ENCODE results near the gene SIPA1L3.

The SIPA1L3 gene

DNA sequence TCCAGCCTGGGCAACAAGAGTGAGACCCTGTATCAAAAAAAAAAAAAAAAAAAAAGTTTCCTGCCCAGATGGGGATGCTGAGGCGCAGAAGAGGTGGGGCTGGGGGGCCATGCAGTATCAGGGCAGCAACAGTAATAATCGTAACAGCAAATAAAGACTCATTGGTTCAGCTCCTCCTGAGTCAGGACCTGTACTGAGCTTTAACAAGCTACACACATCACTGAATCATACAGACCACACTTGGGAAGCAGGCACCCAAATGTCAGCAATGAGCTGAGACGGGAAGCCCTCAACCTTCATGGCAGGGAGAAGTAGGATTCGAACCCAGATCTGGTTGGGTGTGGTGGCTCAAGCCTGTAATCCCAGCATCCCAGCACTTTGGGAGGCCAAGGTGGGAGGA is 327.6 kb downstream of the SIPA1L3 start:
- no peak for DNase-seq (ENCODE audit: low read depth)

DNA sequence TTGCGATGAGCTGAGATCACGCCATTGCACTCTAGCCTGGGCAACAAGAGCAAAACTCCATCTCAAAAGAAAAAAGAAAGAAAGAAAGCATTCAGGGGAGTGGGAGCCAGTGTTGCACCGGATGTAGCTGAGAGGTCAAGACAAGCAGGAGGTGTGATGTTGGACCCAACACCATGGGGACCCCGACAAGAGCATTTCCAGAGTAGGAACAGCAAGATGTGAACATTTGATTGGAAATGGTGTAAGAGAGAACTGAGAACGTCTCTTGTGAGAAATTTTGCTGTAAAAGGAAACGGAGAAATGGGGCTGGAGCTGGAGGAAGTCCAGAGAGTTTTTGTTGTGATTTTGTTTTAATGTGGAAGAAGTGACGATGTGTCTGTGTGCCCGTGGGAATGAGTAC is 332.8 kb downstream of the SIPA1L3 start:
- no peak for DNase-seq (ENCODE audit: low read depth)

- no peak for DNase-seq (ENCODE audit: low read depth)
Measured at GRCh38 chr19:38243279-38243673, 336.3 kb downstream of the SIPA1L3 start.

- DNase-seq (ENCODE audit: low read depth) = peak; percentile 29
Measured at GRCh38 chr19:38245826-38246498, 339.0 kb downstream of the SIPA1L3 start.

DNA sequence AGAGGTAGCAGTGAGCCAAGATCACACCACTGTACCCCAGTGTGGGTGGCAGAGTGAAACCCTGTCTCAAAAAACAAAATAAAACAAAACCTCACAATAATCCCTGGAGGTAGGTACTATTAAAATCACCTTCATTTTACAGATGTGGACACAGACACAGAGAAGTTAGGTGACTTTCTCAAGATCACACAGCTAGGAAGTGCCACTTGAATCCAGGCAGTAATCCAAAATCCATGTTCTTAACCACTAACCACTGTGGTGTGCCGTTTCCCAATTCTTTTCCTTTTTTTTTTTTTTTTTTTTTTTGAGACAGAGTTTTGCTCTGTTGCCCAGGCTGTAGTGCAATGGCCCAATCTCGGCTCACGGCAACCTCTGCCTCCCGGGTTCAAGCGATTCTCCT is 340.1 kb downstream of the SIPA1L3 start:
- peak; percentile 43 for DNase-seq (ENCODE audit: low read depth)

- DNase-seq (ENCODE audit: low read depth) = no peak
Measured at GRCh38 chr19:38247734-38248268, 340.8 kb downstream of the SIPA1L3 start.

- no peak for DNase-seq (ENCODE audit: low read depth)
Measured at GRCh38 chr19:38248421-38248820, 341.4 kb downstream of the SIPA1L3 start.

GRCh38 chr19:38250428-38250820 is 343.4 kb downstream of the SIPA1L3 start:
- no peak for DNase-seq (ENCODE audit: low read depth)

DNA sequence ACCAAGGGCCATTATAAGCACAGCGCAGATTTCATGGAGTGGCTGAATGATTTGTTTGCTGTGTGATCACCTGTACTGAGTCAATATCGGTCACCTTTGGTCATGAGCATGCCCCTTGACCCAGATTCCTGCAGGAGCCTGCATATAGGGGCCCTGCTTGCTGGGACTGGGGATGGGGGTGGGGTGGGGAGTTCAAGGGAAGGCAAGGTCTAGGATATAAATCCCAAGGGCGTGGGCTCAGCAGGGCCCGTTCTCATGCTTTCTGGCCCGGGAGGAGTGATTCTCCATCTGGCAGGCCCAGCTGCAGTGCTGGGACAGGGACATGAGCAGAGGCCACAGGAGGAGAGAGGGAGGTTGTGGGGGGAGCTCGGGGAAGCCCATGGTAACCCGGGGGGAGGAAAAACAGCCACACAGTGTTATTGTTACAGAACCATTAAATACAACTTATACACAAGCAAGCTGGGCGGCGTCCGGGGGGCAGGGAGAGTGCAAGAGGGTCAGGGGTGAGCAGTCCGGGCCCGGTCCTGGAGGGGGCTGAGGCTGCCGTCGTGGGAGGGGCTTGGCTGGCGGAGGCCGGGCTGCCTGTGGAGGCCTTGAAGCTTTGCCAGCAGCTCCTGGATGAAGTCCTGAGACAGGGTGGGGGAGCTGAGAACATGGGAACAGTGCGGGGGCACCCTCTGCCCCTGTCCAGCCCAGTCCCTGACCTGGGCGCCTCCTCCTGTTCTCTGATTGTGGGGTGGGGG is 344.0 kb downstream of the SIPA1L3 start:
- DNase-seq (ENCODE audit: low read depth) = no peak

DNA sequence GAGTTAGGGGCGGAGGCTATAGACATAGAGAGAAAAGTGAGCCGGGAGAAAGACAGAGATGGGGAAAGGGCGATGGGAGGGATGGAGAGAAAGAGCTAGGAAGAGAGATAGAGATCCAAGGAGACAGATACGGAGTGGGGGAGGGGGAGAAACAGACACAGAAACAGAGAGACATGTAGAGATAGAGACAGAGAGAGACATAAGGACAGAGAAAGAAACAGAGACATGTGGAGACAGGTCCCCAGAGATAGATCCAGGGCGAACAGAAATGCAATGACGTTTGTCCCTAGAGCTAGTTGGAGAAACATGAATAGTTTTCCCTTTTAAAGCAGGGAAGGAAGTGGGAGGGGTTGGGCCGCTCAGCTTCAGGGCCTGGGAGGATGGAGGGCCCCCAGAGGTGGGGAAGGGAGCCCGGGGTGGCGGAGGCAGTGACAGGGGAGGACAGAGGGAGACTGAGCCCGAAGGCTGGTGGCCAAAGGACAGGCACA is 344.6 kb downstream of the SIPA1L3 start:
- no peak for DNase-seq (ENCODE audit: low read depth)

DNA sequence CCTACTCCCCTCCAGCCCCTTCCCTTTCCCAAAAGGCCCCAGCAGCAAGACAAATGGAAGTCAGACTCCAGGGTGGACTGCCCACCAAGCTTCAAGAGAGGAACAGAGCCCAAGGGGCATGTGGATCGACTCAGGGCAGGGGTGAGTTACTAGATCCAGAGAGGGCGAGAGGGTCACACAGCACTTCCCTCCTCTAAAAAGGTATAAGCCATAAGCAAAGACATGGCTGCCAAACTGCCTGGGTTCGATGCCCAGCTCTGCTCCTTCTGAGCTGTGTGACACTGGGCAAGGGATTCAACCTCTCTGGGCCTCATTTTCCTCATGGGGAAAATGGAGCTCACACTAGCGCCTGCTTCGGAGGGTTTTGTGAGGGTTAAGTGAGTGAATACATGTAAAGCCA is 345.4 kb downstream of the SIPA1L3 start:
- DNase-seq (ENCODE audit: low read depth) = no peak

DNA sequence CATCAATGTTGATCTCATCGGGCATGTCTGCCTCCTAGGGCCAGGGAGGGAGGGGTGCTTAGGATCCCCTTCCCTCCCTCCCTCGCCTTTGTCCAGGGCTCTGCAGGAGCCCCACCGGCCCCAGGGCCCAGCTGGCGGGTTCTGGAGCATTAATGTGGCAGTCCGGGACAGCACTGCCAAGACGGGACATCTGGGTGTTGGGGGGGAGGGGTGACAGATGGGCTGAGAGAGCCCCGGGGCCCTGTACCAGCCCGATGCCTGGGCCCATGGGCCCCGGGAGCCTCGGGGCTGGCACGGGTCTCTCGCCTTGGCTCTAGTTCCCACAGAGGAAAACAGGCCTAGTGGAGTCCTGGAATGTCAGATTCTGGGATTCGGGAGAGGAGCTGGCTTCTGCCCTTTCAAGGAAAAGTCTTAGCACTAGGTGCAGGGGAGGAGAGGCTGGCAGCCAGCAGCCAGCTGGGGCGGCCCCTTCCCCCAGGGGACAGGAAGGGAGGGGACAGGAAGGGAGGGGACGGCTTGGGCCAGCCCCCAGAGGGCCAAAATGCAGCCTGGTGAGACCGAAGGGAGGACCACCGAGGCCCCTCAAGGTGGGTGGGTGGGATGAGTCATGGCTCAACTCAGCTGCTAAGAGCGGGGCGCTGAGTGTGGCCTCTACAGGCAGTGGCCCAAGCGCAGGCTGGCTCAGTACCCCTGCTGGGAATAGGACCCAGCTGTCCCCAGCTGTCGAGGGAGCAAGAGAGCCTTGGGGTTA is 346.1 kb downstream of the SIPA1L3 start:
- DNase-seq (ENCODE audit: low read depth) = no peak

DNA sequence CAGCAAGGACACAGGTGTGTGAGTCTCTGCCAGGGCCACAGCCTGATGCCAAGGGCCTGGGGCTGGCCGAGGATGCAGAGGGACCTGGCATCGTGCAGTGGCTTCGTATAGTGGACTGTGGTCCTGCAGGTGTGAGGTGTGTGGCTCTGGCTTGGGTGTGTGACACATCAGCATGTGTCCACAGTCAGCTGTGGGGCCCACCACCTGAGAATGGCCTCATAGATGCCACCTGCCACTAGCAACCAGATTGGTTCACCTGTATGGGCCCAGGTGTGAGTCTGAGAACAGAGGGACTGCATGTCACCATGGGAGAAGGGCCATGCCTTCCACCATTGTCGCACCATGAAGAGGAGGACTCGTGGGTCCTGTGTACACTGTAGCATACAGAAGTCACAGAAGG is 346.8 kb downstream of the SIPA1L3 start:
- DNase-seq (ENCODE audit: low read depth) = no peak

GRCh38 chr19:38255383-38256014 is 348.5 kb downstream of the SIPA1L3 start:
- no peak for DNase-seq (ENCODE audit: low read depth)

Data from fibroblast of gingiva (primary cell).